Measurements from ENCODE around the gene XRCC2.
"Not testable (repeated sequence)": the region's sequence is repeated elsewhere in the genome, so short reads cannot be mapped to it uniquely, and the experiment has no call there.

The XRCC2 gene

GRCh38 chr7:152663931-152664330 is 12.0 kb downstream of the XRCC2 start:
- no peak for DNase-seq (ENCODE audit: low read depth)
- no peak for TF ChIP-seq CTCF (IDR thresholded peaks at IDR 0.05; ENCODE audit: insufficient read depth, low read depth, low read length, missing control alignments)
- no peak overlapping the region for H3K4me3 ChIP-seq (ENCODE audit: low read length)

GRCh38 chr7:152663148-152663740 is 12.7 kb downstream of the XRCC2 start:
- TF ChIP-seq CTCF (IDR thresholded peaks at IDR 0.05; ENCODE audit: insufficient read depth, low read depth, low read length, missing control alignments), result no peak
- H3K4me3 ChIP-seq (ENCODE audit: low read length), result no peak overlapping the region
- DNase-seq (ENCODE audit: low read depth), result no peak

- DNase-seq (ENCODE audit: low read depth), result no peak
- H3K4me3 ChIP-seq (ENCODE audit: low read length), result no peak overlapping the region
- TF ChIP-seq CTCF (IDR thresholded peaks at IDR 0.05; ENCODE audit: insufficient read depth, low read depth, low read length, missing control alignments), result no peak
These were observed 14.5 kb downstream of the XRCC2 start for GRCh38 chr7:152661479-152661878.

GRCh38 chr7:152660021-152660420 is 15.9 kb downstream of the XRCC2 start:
- no peak for DNase-seq (ENCODE audit: low read depth)
- no peak for TF ChIP-seq CTCF (IDR thresholded peaks at IDR 0.05; ENCODE audit: insufficient read depth, low read depth, low read length, missing control alignments)
- no peak overlapping the region for H3K4me3 ChIP-seq (ENCODE audit: low read length)

- no peak for TF ChIP-seq CTCF (IDR thresholded peaks at IDR 0.05; ENCODE audit: insufficient read depth, low read depth, low read length, missing control alignments)
- H3K4me3 ChIP-seq (ENCODE audit: low read length), result no peak overlapping the region
- no peak for DNase-seq (ENCODE audit: low read depth)
These were observed 21.0 kb downstream of the XRCC2 start for GRCh38 chr7:152654971-152655370.

GRCh38 chr7:152649220-152649619 is 26.7 kb downstream of the XRCC2 start:
- no peak for DNase-seq (ENCODE audit: low read depth)
- H3K4me3 ChIP-seq (ENCODE audit: low read length), result no peak overlapping the region
- no peak for TF ChIP-seq CTCF (IDR thresholded peaks at IDR 0.05; ENCODE audit: insufficient read depth, low read depth, low read length, missing control alignments)

- no peak overlapping the region for H3K4me3 ChIP-seq (ENCODE audit: low read length)
- no peak for DNase-seq (ENCODE audit: low read depth)
- TF ChIP-seq CTCF (IDR thresholded peaks at IDR 0.05; ENCODE audit: insufficient read depth, low read depth, low read length, missing control alignments), result no peak
These were observed 28.9 kb downstream of the XRCC2 start for GRCh38 chr7:152647009-152647408.

- H3K4me3 ChIP-seq (ENCODE audit: low read length); DNase-seq (ENCODE audit: low read depth): not testable (repeated sequence)
These were observed 29.4 kb downstream of the XRCC2 start for GRCh38 chr7:152646579-152646978.

Data from epithelial cell of esophagus (primary cell).